ENCODE measurements around the gene FGF19. TPM values are rescaled to one million over a fixed set of nuclear protein-coding genes. Genes with fewer than 3 reads are reported as not detected.

FGF19 gene
- polyA plus RNA-seq, 1 donor from 2014 or later: 4.6 TPM

DNA sequence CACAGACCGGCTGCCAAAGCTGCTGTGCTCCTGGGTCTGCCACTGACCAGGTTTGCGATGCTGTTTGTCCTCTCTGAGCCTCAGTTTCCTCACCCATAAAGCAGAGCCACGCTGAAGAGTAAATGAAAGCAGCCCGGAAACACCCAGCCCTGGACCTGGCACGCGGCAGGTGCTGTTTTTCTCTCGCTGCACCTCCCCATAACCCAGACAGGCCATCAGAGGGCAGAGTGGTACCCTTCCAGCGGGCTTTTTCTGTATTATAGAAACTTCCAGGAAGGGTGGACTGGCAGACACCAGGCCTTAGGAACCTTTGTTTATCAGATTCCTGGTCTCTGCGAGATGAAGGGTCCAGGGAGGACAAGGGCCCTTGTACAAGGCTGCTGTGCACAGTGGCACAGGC is 17.9 kb upstream of the FGF19 start:
- H3K27ac ChIP-seq (ENCODE audit: low read length): no peak overlapping the region
- H4K20me1 ChIP-seq (ENCODE audit: insufficient read depth): no peaks in the 10 kb centered on the region
- H3K9me2 ChIP-seq (ENCODE audit: insufficient read depth, low read length): no peaks in the 10 kb centered on the region
- no peaks in the 10 kb centered on the region for H3K79me2 ChIP-seq (replicated peaks; ENCODE audit: insufficient read depth, low read length)
- H2AFZ ChIP-seq (ENCODE audit: low read depth, low read length): no peak overlapping the region
- H3K4me2 ChIP-seq (ENCODE audit: low read length): no peak overlapping the region
- no peak overlapping the region for H3K9ac ChIP-seq (ENCODE audit: low read length)
- H3K27me3 ChIP-seq (ENCODE audit: insufficient read depth, low read depth, low read length): no peaks in the 10 kb centered on the region
- no peak for TF ChIP-seq TAF1 (IDR thresholded peaks at IDR 0.05; ENCODE audit: low read depth)
- no peak for TF ChIP-seq MXI1 (conservative IDR thresholded peaks at IDR 0.05; ENCODE audit: poor library complexity, severe bottlenecking)
- no peak for TF ChIP-seq EP300 (conservative IDR thresholded peaks at IDR 0.05; ENCODE audit: poor library complexity, severe bottlenecking)
- TF ChIP-seq POLR2AphosphoS5 (IDR thresholded peaks at IDR 0.05): no peak
- TF ChIP-seq, protein P1, sequence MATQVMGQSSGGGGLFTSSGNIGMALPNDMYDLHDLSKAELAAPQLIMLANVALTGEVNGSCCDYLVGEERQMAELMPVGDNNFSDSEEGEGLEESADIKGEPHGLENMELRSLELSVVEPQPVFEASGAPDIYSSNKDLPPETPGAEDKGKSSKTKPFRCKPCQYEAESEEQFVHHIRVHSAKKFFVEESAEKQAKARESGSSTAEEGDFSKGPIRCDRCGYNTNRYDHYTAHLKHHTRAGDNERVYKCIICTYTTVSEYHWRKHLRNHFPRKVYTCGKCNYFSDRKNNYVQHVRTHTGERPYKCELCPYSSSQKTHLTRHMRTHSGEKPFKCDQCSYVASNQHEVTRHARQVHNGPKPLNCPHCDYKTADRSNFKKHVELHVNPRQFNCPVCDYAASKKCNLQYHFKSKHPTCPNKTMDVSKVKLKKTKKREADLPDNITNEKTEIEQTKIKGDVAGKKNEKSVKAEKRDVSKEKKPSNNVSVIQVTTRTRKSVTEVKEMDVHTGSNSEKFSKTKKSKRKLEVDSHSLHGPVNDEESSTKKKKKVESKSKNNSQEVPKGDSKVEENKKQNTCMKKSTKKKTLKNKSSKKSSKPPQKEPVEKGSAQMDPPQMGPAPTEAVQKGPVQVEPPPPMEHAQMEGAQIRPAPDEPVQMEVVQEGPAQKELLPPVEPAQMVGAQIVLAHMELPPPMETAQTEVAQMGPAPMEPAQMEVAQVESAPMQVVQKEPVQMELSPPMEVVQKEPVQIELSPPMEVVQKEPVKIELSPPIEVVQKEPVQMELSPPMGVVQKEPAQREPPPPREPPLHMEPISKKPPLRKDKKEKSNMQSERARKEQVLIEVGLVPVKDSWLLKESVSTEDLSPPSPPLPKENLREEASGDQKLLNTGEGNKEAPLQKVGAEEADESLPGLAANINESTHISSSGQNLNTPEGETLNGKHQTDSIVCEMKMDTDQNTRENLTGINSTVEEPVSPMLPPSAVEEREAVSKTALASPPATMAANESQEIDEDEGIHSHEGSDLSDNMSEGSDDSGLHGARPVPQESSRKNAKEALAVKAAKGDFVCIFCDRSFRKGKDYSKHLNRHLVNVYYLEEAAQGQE (IDR thresholded peaks at IDR 0.05; ENCODE audit: borderline replicate concordance): no peak
- TF ChIP-seq EZH2 (IDR thresholded peaks at IDR 0.05; ENCODE audit: borderline replicate concordance, insufficient read depth, low read length, poor library complexity, severe bottlenecking): no peak
- TF ChIP-seq RAD21 (conservative IDR thresholded peaks at IDR 0.05): no peak
- TF ChIP-seq, protein P2, sequence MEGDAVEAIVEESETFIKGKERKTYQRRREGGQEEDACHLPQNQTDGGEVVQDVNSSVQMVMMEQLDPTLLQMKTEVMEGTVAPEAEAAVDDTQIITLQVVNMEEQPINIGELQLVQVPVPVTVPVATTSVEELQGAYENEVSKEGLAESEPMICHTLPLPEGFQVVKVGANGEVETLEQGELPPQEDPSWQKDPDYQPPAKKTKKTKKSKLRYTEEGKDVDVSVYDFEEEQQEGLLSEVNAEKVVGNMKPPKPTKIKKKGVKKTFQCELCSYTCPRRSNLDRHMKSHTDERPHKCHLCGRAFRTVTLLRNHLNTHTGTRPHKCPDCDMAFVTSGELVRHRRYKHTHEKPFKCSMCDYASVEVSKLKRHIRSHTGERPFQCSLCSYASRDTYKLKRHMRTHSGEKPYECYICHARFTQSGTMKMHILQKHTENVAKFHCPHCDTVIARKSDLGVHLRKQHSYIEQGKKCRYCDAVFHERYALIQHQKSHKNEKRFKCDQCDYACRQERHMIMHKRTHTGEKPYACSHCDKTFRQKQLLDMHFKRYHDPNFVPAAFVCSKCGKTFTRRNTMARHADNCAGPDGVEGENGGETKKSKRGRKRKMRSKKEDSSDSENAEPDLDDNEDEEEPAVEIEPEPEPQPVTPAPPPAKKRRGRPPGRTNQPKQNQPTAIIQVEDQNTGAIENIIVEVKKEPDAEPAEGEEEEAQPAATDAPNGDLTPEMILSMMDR (IDR thresholded peaks at IDR 0.05; ENCODE audit: poor library complexity, severe bottlenecking): no peak
- no peak for TF ChIP-seq SMC3 (conservative IDR thresholded peaks at IDR 0.05; ENCODE audit: poor library complexity)
- no peaks in the 10 kb centered on the region for H3F3A ChIP-seq (ENCODE audit: insufficient read depth, low read length, poor library complexity, severe bottlenecking)
- no peak overlapping the region for H3K4me3 ChIP-seq (ENCODE audit: low read length)
- H3K36me3 ChIP-seq (ENCODE audit: insufficient read depth, low read length): no peaks in the 10 kb centered on the region
- H3K9me3 ChIP-seq (ENCODE audit: low read length): no peaks in the 10 kb centered on the region

DNA sequence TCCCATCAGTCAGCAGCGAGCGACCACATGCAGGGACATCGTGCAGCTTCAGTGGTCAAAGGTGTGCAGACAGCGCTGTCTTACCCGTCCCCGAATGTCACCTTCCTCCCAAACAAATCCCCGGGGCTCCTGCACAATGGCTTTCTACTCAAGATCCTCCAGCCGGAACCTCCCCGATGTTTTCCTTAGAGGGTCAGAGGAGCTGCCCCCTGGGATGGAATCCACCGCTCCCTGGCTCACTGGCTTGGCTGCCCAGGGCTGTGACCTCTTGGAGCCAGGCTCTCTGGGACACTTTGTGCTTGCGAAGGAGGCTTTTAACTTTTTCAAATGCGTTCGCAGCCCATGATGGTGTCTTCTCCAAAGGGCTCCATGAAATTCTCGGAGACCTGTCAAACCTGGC is 17.3 kb upstream of the FGF19 start:
- no peaks in the 10 kb centered on the region for H3F3A ChIP-seq (ENCODE audit: insufficient read depth, low read length, poor library complexity, severe bottlenecking)
- H3K79me2 ChIP-seq (replicated peaks; ENCODE audit: insufficient read depth, low read length): no peaks in the 10 kb centered on the region
- no peak overlapping the region for H3K27ac ChIP-seq (ENCODE audit: low read length)
- no peaks in the 10 kb centered on the region for H3K9me3 ChIP-seq (ENCODE audit: low read length)
- H3K4me2 ChIP-seq (ENCODE audit: low read length): no peak overlapping the region
- no peaks in the 10 kb centered on the region for H4K20me1 ChIP-seq (ENCODE audit: insufficient read depth)
- H3K27me3 ChIP-seq (ENCODE audit: insufficient read depth, low read depth, low read length): no peaks in the 10 kb centered on the region
- no peak overlapping the region for H3K4me3 ChIP-seq (ENCODE audit: low read length)
- H2AFZ ChIP-seq (ENCODE audit: low read depth, low read length): no peak overlapping the region
- H3K36me3 ChIP-seq (ENCODE audit: insufficient read depth, low read length): no peaks in the 10 kb centered on the region
- no peaks in the 10 kb centered on the region for H3K9me2 ChIP-seq (ENCODE audit: insufficient read depth, low read length)
- no peak overlapping the region for H3K9ac ChIP-seq (ENCODE audit: low read length)
- TF ChIP-seq RAD21 (conservative IDR thresholded peaks at IDR 0.05): no peak
- TF ChIP-seq, protein P1 (IDR thresholded peaks at IDR 0.05; ENCODE audit: borderline replicate concordance): no peak
- TF ChIP-seq TAF1 (IDR thresholded peaks at IDR 0.05; ENCODE audit: low read depth): no peak
